Stimulated activated naive B cell treated with anti-CD40 and anti-IgM and Interleukin-4, amounts not matched to agents 10 μg/mL and 1 μg/mL and 100 μg/mL, for 72 hours (primary cell): ENCODE data around the gene PSMG2.

Experiments
- ATAC-seq, 2 donors: fragments of 150-1000 bp; cut with Tn5 transposase; replicated peaks; 2 replicates each; pipeline ENCODE4 v1.10.0; 2021; ENCODE audit warnings: moderate library complexity in 1 of 2
- DNase-seq: peaks from one replicate; pipeline ENCODE4 v3.0.0; 2021
- H3K27ac Mint-ChIP-seq: one replicate; pipeline ENCODE4 v1.8.0; 2022; ENCODE audit warnings: mild to moderate bottlenecking, mixed read lengths
- H3K27me3 Mint-ChIP-seq, 2 donors: one replicate each; pipeline ENCODE4 v1.8.0; 2022; ENCODE audit warnings: mixed read lengths in 2 of 2
- H3K36me3 Mint-ChIP-seq, 2 donors: one replicate each; pipeline ENCODE4 v1.8.0; 2022; ENCODE audit warnings: mixed read lengths in 2 of 2, mild to moderate bottlenecking in 1 of 2
- H3K4me1 Mint-ChIP-seq, 2 donors: one replicate each; pipeline ENCODE4 v1.8.0; 2022; ENCODE audit warnings: mixed read lengths in 2 of 2, mild to moderate bottlenecking in 1 of 2
- H3K4me3 Mint-ChIP-seq, 2 donors: one replicate each; pipeline ENCODE4 v1.8.0; 2022; ENCODE audit warnings: mild to moderate bottlenecking in 2 of 2, mixed read lengths in 2 of 2, moderate library complexity in 1 of 2
- H3K9me3 Mint-ChIP-seq, 2 donors: one replicate each; pipeline ENCODE4 v1.8.0; 2022; ENCODE audit warnings: mixed read lengths in 2 of 2, mild to moderate bottlenecking in 1 of 2

The PSMG2 gene, protein sequence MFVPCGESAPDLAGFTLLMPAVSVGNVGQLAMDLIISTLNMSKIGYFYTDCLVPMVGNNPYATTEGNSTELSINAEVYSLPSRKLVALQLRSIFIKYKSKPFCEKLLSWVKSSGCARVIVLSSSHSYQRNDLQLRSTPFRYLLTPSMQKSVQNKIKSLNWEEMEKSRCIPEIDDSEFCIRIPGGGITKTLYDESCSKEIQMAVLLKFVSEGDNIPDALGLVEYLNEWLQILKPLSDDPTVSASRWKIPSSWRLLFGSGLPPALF

GRCh38 chr18:12702221-12703095, at the start of gene PSMG2, which contains the start of gene CEP76:
Gene PSMG2, plus strand, starts transcription at chr18:12703042. Its CDS starts 66 bp downstream, at chr18:12703108.
Gene CEP76, minus strand, starts transcription at chr18:12702723. Its CDS starts 175 bp downstream, at chr18:12702548.
- H3K4me1 Mint-ChIP-seq, result peaks cover 22 to 46% of the 10 kb centered on the region in 2 donors
- H3K4me3 Mint-ChIP-seq, result peak within 1 kb of the TSS; percentile 88 to 100
- H3K27ac Mint-ChIP-seq, result peak within 1 kb of the TSS; percentile 100
- DNase-seq (peak; percentile 92), ATAC-seq (peak; percentile 90 to 93)
- H3K36me3 Mint-ChIP-seq, result peaks cover 12 to 16% of the 10 kb centered on the region in 2 donors
- no peaks in the 10 kb centered on the region for H3K9me3 Mint-ChIP-seq
- no peaks in the 10 kb centered on the region for H3K27me3 Mint-ChIP-seq

- DNase-seq (no peak), ATAC-seq (no peak)
- Mint-ChIP-seq H3K36me3 (no peaks in the 10 kb centered on the region), H3K4me1 (peaks cover 10 to 15% of the 10 kb centered on the region in 2 donors), H3K4me3 (no peak overlapping the region), H3K27me3 (peaks cover 32 to 54% of the 10 kb centered on the region in 2 donors), H3K9me3 (no peaks in the 10 kb centered on the region), H3K27ac (no peak overlapping the region)
Observed at GRCh38 chr18:12654971-12655370, 47.9 kb upstream of the PSMG2 start.

DNA sequence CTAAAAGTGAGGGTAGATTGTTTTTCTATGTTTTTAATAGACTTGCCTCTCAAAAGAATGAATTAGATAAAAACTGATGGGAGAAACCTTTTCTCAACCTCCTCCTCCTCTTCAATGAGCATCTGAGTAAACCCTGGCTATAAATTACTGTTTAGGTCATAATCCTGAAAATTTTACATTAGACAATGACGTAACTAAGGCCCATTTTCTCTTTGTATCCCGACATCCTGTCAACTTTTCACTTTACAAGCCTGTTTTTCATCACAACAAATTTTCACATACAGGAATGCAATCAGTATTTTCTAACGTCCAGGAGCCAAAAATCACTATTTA, 46.3 kb upstream of the PSMG2 start:
- DNase-seq (no peak), ATAC-seq (no peak)
- Mint-ChIP-seq H3K4me1 (peaks cover 11 to 15% of the 10 kb centered on the region in 2 donors), H3K9me3 (no peaks in the 10 kb centered on the region), H3K27me3 (peaks cover 30 to 52% of the 10 kb centered on the region in 2 donors), H3K4me3 (peak overlapping the region; percentile 57 to 72), H3K27ac (no peak overlapping the region), H3K36me3 (no peaks in the 10 kb centered on the region)

GRCh38 chr18:12656938-12657683, 45.7 kb upstream of the PSMG2 start:
- peaks cover 28 to 46% of the 10 kb centered on the region in 2 donors for H3K27me3 Mint-ChIP-seq
- H3K4me1 Mint-ChIP-seq, result peaks cover 11 to 15% of the 10 kb centered on the region in 2 donors
- ATAC-seq, result peak; percentile 65
- no peak for DNase-seq
- no peaks in the 10 kb centered on the region for H3K9me3 Mint-ChIP-seq
- peak overlapping the region; percentile 57 to 72 for H3K4me3 Mint-ChIP-seq
- no peak overlapping the region for H3K27ac Mint-ChIP-seq
- H3K36me3 Mint-ChIP-seq, result no peaks in the 10 kb centered on the region

DNA sequence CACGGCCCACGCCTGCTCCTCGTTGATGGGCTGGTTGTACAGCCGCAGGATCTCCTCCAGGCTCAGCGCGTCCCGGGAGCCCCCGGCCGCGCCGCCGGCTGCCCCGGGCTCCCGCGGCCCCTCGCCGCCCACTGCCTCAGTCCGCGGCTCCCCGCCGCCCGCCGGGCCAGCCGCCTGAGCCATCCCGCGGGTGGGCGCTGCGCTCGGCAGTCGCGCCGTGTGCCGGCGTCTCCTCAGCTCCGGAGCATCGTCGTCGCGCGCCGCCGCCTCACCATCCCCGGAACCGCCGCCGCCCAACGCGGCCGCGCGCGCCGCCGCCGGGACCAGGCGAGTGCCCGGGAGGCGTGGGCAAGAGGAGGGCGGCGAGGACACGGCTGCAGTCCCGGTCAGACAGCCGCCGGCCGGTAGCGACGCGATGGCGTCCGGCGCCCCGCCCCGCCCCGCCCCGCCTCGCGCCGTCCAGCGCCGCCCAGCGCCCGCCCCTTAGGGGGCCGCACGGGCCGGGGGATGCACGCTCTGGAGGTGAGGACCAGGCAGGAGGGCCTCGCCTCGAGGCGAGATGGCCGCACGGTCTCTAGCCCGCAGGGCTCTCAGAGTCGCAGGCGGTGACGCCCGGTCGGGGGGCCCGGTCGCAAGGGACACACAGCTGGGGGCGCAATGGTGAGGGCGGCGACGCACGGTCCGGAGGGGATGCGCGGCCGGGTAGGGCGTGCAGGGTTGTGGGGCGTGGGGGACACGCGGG, 45.0 kb upstream of the PSMG2 start, which contains the start of gene SPIRE1:
SPIRE1 (minus strand) TSS at position 424 of the 742 bp plus-strand sequence; CDS start at position 183, 241 bp downstream.
- peak within 1 kb of the TSS; percentile 82 to 87 for H3K4me3 Mint-ChIP-seq
- H3K4me1 Mint-ChIP-seq, result peaks cover 11 to 15% of the 10 kb centered on the region in 2 donors
- no peaks in the 10 kb centered on the region for H3K36me3 Mint-ChIP-seq
- peak within 1 kb of the TSS; percentile 82 for H3K27ac Mint-ChIP-seq
- peak; percentile 79 to 80 for ATAC-seq
- H3K27me3 Mint-ChIP-seq, result peaks cover 28 to 39% of the 10 kb centered on the region in 2 donors
- peak; percentile 27 for DNase-seq
- no peaks in the 10 kb centered on the region for H3K9me3 Mint-ChIP-seq

DNA sequence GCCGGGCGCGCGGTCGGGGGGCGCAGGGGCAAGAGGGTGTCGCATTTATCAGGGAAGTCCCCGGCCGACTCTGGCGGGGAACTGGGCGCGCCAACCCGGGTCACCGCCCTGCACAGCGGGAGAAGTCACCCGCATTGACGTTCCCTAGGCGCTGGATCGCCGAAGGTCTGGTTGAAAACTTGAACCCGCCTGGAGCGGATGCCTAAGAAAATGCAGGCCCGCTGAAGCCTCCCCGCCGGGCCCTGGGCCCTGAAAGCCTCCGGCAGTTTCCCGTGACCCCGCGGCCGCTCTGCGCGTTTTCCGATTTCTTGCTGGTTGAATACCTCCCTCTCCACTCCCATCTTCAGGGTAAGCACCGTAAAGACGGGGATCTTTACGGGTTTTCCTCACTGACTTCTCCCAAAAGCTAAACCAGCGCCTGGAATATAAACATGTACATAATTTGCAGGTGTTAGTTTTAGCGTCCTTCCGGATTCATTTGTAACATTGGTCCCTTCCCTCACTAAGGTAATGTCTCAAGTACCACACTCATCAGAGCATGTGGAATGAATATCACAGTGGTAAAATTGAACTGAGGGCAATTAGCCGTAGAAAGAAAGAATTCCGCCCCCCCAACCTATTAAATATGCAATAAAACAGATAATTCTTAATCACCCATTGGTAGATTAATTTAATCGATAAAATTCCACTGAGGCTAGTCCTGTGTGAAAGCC, 44.3 kb upstream of the PSMG2 start:
- H3K4me1 Mint-ChIP-seq, result peaks cover 9 to 15% of the 10 kb centered on the region in 2 donors
- peak overlapping the region; percentile 82 for H3K27ac Mint-ChIP-seq
- ATAC-seq (peak; percentile 45 to 51), DNase-seq (peak; percentile 25)
- no peaks in the 10 kb centered on the region for H3K9me3 Mint-ChIP-seq
- H3K4me3 Mint-ChIP-seq, result peak overlapping the region; percentile 82 to 87
- H3K36me3 Mint-ChIP-seq, result no peaks in the 10 kb centered on the region
- H3K27me3 Mint-ChIP-seq, result peaks cover 21 to 32% of the 10 kb centered on the region in 2 donors

DNA sequence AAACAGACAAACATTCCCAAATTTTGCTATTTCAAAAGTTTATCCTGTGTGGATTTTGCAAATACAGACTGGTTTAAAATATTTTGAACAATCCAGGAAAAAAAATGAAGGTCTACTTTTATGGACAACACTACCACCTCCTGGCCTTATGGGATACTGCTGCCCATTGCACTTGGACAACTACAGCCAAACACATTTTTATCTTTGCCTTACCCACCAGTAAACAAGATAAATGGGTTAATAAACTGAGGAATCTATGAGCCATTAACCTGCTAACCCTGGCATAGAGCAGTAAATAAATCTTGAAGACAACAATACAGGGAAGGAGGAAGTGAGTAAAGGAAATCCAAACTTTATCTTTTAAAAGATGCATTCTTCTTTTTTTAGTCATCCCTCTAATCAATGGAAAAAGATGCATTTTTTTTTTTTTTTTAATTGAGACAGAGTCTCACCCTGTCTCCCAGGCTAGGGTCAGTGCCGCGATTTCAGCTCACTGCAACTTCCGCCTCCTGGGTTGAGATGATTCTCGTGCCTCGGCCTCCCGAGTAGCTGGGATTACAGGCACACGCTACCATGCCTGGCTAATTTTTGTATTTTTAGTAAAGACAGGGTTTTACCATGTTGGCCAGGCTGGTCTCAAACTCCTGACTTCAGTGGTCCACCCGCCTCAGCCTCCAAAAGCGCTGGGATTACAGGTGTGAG, 42.8 kb upstream of the PSMG2 start:
- no peak overlapping the region for H3K27ac Mint-ChIP-seq
- no peaks in the 10 kb centered on the region for H3K9me3 Mint-ChIP-seq
- H3K36me3 Mint-ChIP-seq, result no peaks in the 10 kb centered on the region
- H3K4me3 Mint-ChIP-seq, result no peak overlapping the region
- peaks cover 9 to 15% of the 10 kb centered on the region in 2 donors for H3K4me1 Mint-ChIP-seq
- peaks cover 13 to 25% of the 10 kb centered on the region in 2 donors for H3K27me3 Mint-ChIP-seq
- DNase-seq, result no peak
- no peak for ATAC-seq

- Mint-ChIP-seq H3K4me1 (no peaks in the 10 kb centered on the region), H3K9me3 (no peaks in the 10 kb centered on the region), H3K27ac (no peak overlapping the region), H3K36me3 (peaks cover 5% of the 10 kb centered on the region in 2 donors), H3K27me3 (no peaks in the 10 kb centered on the region), H3K4me3 (no peak overlapping the region)
- DNase-seq, result no peak
- ATAC-seq, result no peak
Observed at GRCh38 chr18:12668041-12668440, 34.8 kb upstream of the PSMG2 start.

DNA sequence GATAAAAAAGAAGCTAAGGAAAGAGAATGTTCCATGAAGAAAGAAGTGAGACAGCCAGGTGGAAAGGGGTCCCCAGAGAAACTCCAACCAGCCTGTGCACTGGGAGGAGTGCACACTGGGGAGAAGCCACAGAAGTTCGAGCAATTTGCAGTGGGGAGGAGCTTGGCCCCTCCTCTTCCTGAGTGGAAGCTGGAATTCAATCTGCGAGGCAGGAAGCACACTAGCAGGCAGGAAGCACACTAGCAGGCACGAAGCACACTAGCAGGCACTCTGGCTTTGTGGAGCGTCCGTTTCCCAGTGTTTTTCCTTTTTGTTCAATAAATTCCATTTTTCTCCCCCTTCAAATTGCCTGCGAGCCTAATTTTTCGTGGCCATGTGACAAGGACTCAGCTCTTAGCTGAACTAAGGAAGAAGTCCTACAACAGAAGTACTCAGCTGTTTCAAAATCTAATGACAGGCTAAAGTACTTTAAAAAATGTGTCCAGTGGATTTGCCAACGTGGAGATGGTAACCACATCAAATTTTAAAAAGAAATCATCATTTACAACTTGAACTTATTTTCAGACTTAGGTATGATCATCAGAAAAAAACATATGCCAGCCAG, 23.6 kb upstream of the PSMG2 start:
- Mint-ChIP-seq H3K4me3 (no peak overlapping the region), H3K36me3 (peaks cover 8 to 20% of the 10 kb centered on the region in 2 donors), H3K27ac (no peak overlapping the region), H3K4me1 (no peaks in the 10 kb centered on the region), H3K27me3 (no peaks in the 10 kb centered on the region), H3K9me3 (no peaks in the 10 kb centered on the region)
- ATAC-seq, result no peak
- no peak for DNase-seq

DNA sequence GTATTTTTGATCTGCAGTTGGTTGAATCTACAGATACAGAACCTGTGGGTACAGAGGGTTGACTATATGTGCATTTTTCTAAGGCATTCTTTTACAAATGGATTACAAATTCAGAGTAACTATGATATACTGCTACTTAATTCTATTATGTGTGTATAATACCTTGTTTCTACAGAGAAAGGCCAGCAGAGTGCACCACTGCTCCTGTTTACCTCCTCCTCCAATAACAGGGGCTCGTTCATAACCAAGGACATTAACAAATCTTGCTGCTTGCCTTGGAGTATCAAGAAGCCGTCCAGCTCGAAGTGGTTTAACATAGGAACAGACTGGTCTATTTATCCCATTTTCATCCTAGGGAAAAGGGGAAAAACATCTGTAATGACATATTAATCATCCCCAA, 16.7 kb upstream of the PSMG2 start:
- DNase-seq (no peak), ATAC-seq (no peak)
- Mint-ChIP-seq H3K36me3 (peaks cover 4 to 8% of the 10 kb centered on the region in 2 donors), H3K4me3 (no peak overlapping the region), H3K9me3 (no peaks in the 10 kb centered on the region), H3K27ac (no peak overlapping the region), H3K27me3 (no peaks in the 10 kb centered on the region), H3K4me1 (no peaks in the 10 kb centered on the region)

GRCh38 chr18:12689256-12689850, 13.5 kb upstream of the PSMG2 start:
- ATAC-seq, result no peak
- Mint-ChIP-seq H3K9me3 (no peaks in the 10 kb centered on the region), H3K27ac (no peak overlapping the region), H3K36me3 (peaks cover 12 to 14% of the 10 kb centered on the region in 2 donors), H3K4me3 (no peak overlapping the region), H3K27me3 (no peaks in the 10 kb centered on the region), H3K4me1 (peaks cover 5 to 6% of the 10 kb centered on the region in 2 donors)
- no peak for DNase-seq

GRCh38 chr18:12692206-12692605, 10.6 kb upstream of the PSMG2 start:
- H3K4me3 Mint-ChIP-seq, result no peak overlapping the region
- DNase-seq (no peak), ATAC-seq (no peak)
- H3K27ac Mint-ChIP-seq, result no peak overlapping the region
- H3K36me3 Mint-ChIP-seq, result peaks cover 13 to 14% of the 10 kb centered on the region in 2 donors
- H3K9me3 Mint-ChIP-seq, result no peaks in the 10 kb centered on the region
- peaks cover 5 to 6% of the 10 kb centered on the region in 2 donors for H3K4me1 Mint-ChIP-seq
- no peaks in the 10 kb centered on the region for H3K27me3 Mint-ChIP-seq
